Prostate gland (tissue), 2 donors: ENCODE data around the gene MIR17HG.

Source experiments
- CTCF ChIP-seq, 4 experiments: fragments of 200-600 bp in 2 of 4; fragments of 450-650 bp in 2 of 4; sonication (generic) in 2 of 4; IDR thresholded peaks; 1 replicate in 3 of 4; 2 replicates in 1 of 4; pipeline ENCODE4 v1.5.1; 2016 to 2019; ENCODE audit warnings: antibody characterized with exemption in 4 of 4, mild to moderate bottlenecking in 2 of 4, moderate library complexity in 2 of 4
- POLR2AphosphoS5 ChIP-seq: sonication (generic); formaldehyde crosslinking; IDR thresholded peaks from one replicate; pipeline ENCODE4 v1.6.1; 2017; ENCODE audit warnings: antibody characterized with exemption

- no peak for TF ChIP-seq CTCF (IDR thresholded peaks at IDR 0.05)
- no peak for TF ChIP-seq POLR2AphosphoS5
Measured at GRCh38 chr13:91318886-91319285, 28.6 kb upstream of the MIR17HG start.
